Measurements from ENCODE around the gene AQP12A.
"Not testable (repeated sequence)": the region's sequence is repeated elsewhere in the genome, so short reads cannot be mapped to it uniquely, and the experiment has no call there.

The AQP12A gene

DNA sequence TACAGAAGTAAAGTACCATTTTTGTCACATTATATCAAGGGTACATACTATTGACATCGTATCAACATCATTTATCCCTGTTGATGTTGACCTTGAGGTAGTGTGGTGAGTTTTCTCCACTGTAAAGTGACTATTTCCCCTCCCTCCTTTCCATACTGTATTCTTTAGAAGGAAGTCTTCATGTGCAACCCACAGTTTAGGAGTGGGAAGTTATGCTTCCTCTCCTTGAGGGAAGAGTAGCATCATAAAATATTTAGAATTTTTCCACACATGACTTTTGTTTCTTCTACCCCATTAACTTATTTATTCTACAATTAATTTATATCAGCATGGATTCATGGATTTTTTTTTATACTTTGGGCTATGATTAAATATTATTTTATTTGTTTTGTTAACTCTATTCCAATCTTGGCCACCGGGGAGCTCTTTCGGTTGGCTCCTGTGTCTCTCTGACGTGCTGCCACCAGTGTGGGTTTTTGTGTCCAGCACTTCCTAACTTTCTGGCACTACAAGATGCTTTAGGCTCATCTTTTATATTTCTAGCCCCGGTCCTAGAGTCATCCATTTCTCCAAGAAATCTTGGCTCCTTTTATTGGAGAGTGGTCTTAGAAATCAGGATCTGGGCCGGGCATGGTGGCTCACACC, 28.0 kb upstream of the AQP12A start:
- no peak for DNase-seq

DNA sequence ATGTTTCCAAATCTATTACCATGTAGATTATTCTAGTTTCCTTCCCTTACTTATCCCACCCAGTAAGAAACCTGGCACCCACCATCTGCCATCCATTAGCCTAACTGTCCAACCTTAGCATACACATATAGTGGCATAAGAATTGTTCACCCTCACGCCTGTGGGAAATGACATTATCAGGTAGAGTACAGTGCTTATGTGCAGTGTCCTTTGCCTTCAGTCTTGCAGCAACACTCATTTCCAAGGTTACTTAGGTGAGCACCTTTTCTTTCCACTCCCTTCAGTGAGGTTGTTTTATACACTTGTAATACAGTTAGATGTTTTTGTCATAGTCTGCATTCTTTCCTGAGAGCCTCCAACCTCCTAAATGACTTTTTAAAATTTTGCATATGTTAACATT, 27.0 kb upstream of the AQP12A start:
- no peak for DNase-seq

DNA sequence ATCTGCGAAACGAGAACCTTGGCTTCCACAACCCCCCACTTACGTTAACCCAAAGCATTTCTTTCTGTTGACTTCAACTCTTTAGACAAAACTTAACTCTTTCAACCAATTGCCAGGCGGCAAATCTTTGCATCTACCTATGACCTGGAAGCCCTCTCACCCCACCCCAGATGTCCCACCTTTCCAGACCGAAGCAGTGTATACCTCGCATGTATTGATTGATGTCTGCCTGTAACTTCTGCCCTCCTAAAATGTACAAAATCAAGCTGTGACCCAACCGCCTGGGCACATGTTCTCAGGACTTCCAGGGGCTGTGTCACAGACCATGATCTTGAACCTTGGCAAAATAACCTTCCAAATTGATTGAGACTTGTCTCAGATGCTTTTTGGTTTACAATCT, 21.3 kb upstream of the AQP12A start:
- no peak for DNase-seq

DNA sequence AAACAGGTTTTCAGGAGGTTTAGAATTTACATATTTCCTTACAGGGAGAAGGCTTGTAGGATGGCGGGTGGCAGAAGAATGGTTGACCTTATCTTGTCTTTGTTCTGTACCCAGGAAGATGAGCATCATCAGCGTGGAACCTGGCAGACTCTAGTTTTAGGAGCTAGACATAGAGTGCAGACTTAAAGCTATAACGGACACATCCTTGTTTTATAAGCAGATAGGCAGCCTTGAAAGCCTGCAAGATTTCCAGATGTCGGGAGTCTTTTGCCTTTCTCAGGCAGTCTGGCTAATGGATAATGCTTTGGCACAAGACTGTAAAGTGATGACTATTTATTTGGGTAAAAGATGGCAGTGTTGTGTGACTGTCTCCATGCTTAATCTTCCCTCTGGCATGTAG, 20.7 kb upstream of the AQP12A start:
- no peak for DNase-seq

DNA sequence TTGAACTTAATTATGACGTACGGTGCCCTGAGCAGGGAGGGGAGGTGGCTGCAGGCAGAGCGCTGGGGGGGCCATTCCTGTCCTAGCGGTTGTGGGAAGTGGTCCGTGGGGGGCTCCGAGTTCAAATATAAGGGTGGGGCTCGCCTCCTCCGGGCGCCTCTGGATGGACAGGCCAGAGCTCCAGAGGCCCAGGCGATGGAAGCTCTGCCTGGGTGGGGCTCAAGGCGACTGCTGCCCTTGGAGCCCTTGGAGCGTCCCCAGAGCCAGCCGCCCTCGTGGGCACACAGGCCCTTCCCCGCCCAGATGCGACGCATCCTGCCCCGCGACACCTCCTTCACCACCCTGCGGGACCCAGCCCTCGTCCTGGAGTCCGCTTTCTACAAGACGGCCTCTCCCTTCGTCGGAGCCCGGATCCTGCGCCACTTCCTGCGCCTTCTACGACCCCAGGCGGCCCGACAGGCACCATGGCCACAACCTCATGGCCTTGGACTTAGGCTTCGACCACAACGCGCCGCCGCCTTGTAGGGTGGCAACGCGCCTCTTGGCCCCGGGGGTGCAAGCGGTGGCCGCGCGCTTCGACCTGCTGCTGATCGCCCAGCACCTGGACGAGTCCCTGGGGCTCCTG, 19.5 kb upstream of the AQP12A start:
- DNase-seq, result no peak

DNA sequence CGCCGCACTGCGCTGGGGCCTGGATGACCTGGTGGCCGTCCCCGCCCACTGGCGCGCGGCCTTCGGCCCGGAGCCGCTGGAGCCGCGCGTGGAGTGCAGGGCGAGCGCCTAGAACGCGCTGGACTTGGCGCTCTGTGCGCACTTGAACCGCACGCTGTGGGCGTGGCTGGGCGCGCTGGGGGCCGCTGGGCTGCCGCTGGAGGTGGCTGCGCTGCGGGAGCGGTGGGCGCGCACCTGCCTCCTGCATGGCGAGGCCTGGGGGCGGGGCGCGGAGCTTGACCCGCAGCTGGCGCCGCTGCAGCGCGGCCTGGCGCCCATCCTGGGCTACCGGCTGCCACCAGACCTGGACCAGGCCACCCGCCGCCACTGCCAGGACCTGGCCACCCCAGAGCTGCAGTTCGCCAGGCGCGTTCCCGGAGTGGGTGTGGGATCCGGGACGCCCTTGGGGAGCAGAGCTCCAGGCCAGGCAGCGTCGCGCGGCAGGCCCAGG, 18.9 kb upstream of the AQP12A start:
- DNase-seq, result no peak

DNA sequence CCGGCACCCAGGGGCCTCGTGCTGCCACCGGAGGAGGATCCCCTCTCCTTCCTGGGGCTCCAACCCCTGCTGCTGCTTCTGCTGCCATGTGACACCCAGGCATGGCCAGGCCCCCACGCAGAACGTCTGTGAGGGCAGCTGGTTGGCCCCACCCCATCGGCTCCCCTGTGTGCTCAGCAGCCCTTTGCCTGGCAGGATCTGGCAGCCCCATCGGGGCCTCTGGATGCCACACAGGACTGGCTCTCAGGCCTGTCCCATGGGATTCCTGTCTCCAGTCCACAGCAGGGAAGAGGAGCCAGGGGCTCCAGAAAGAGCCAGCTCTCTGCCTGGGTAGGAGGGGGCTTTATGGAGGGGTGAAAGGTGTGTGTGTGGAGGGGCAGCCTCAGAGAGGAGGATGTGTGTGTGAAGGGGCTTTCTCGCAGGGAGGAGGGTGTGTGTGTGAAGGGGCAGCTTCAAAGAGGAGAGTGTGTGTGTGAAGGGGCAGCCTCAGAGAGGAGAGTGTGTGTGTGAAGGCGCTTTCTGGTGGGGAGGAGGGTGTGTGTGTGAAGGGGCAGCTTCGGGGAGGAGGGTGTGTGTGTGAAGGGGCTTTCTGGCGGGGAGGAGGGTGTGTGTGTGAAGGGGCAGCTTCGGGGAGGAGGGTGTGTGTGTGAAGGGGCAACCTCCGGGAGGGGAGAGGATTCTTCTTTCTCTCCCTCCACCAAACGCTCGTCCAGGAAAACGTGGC, 17.0 kb upstream of the AQP12A start:
- DNase-seq, result peak; percentile 34

DNA sequence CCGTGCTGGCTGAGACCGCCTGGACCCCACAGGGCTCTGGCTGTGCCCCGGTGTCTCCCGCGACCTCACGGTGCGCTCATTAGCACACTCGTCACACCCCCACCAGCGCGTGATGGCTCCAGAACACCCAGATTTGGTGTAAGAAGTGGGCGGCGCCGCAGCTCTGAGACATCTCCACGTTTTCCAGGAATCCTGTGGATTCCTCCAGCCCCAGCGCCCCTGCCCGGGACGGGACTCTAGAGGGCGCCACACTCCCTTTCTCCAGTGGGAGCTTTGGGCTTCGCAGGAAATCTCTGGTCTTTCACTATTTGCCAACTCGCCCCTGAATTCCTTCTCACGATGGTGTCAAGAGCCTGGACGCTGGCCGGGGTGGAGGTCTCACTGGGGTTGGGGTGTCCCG, 16.3 kb upstream of the AQP12A start:
- DNase-seq, result not testable (repeated sequence)

DNA sequence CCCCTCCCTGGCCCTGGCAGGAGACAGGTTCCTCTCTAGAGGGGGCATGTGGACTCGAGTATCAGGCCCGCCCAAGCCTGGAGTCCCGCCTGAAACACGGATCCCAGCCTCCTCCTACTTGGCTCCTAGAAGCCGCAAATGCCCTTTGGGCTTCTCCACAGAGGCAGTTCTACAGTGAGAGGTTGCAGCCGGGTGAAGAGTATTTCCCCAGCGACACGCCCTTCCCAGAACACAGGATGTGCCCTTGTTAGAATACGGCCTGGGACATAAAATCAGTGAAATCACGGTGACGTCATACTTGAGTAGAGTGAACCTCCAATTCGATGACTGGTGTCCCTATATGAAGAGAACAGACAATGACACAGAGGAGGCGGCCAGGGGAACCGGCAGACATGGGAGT, 13.6 kb upstream of the AQP12A start:
- not testable (repeated sequence) for DNase-seq

DNA sequence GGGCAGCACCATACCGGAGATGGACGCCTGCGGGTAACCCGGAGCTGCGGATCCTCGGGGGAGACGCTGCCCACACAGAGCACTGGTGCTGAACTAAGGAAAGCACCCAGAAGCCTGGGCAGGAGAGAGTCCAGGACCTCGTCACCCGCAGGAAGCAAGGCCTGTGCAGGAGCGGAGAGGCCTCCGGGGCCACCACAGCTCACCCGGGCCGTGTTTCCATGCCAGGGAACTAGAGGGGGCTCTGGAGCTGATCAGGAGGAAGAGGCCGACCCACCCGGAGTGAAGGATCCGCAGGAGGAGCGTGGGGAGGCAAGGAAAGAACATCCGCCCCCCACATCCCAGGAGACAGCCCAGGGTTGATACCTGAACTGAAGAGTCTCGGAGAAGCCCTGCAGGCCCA, 12.8 kb upstream of the AQP12A start:
- not testable (repeated sequence) for DNase-seq

DNA sequence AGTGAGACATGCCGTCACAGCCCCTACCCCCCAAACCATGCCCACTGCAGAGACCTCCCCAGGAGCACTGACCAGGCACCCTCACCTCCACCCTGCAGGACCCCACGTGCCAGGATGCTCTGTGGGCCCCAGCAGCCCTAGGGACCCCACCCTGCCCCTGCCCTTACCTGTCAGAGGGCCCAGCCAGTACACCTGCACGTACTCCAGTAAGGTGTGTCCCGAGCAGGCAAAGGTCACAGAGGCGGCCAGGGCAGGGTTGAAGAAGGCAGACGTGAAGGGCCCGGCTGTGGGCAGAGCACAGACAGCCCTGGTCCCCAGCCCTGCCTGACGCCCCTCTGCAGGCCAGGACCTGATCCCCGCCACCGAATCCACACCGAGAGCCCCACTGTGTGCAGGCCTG, 11.5 kb upstream of the AQP12A start:
- not testable (repeated sequence) for DNase-seq

DNA sequence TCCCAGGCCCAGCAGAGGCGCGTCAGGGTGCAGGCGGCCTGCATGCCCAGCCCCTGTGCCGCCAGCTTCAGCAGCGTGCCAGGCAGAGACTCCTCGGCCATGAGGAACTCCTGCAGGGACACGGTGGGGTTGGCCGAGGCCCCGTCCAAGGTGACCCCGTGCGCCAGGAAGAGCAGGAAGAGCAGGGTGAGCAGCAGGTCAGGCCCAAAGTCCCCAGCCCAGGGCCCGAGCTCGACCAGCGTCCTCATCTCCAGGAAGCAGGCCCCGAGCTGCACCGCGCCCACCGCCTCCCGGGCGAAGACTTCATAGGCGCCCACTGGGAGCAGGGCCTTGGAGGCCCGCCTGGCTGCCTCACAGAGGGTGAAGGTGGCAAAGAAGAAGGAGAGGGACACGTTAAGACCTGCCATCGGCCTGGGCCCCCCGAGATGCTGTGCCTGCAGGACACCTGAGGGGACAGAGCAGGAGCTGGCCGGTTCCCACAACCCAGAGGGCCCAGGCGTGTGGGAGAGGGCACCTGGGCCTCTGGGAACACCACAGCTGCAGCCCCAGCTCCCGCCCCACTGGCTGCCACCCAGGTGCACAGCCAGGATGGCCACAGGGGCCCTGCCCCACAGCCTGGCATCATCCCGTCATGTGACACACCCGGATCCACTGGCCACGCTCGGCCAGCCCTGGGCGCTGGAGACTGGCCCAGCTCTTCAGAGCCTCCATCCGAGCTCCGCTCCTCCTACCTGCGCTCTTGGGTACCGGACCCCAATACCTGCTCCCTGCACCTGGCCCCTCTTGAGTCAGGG, 9.0 kb upstream of the AQP12A start, which contains the start of gene AQP12B:
AQP12B (minus strand) TSS at position 455 of the 794 bp plus-strand sequence; CDS start at position 407, 48 bp downstream.
- DNase-seq, result not testable (repeated sequence)

DNA sequence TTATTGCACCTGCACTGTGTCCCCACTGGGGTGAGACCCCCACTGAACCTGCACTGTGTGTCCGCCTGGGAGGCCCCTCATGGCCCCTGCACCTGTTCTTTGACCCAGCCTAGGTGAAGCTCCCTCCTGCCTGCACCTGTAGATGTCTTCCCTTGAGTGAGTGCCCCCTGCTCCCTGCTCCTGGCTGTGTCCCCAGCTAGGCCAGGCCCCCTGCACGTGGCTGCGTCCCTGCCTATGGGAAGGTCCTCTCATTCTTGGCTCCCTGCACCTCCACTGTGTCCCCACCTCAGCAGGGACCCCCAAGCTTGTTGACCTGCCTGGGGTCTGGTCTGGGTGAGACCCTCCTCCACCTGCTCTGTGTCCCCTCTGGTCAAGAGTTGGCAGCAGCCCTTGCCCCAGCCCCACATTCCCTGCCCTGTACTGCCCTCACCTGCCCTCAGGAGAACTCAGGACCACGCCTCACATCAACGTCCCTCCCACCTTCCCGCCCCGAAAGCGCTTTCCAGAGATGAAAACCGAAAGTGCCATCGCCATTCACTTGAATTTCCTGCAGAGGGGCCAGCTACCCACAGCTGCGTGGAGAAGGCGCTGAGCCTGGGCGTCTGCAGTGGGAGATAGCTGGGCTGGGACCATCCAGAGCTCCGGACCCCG, 8.2 kb upstream of the AQP12A start:
- not testable (repeated sequence) for DNase-seq

DNA sequence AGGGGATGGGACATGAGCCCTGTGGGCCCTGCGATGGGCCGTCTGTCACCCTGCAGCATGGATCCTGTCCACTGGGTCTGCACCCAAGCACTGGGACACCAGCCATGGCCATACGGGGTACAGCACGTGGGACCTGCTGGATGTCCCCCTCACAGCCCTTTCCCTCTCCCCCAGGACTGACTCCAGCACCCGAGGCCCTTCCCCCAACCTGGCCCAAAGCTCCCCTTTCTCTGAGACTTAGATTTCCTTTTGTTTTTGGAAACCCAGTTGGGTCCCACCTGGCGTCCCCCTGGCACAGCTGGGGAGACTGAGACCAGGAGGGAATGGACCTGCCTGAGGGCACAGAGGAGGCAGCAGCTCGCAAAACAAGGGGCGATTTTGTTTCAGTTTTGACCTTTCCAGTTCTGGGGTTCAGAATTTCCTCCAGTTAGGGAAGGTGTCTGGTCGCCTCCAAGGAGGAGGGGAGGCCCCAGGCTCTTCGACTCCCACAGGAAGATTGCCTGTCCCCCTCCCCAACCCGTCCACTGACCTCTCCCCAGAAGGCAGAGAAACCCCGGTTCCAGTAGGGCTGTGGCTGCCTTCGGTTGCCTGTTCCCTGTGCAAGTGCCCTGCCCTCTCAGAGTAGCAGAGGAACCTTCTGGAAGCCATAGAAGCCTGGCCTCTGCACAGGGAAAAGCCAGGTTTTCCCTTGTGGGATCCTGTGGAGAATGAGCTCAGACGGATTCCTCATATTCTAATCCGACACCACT, 7.5 kb upstream of the AQP12A start:
- not testable (repeated sequence) for DNase-seq

DNA sequence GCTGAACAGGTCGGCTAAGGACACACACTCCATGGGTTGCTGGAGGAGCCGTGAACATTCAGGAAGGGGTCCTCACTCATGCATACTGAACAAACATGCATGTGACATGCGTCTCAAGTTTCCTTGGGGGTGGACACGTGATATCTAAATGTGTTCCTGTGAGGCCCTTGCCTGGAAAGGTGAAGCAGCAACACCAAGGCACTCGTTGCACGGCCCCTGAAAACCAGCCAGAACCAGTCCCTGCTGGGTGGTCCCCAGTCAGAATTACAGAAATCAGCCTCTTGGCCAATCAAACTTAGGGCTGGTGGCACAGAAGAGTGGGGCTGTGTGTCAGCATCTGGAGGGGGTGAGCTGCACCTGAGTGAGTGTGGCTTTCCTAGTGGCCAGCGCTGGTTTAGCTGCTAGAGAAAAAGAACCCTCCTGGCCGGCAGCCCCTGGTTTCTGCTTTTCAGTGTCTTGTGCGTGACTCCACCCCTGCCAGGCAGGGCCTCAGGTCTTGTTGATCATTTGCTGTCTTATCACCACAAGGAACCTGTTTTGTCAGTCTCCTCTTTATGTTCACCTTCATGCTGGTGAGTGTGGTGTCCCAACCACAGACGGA, 5.8 kb upstream of the AQP12A start:
- DNase-seq, result no peak

DNA sequence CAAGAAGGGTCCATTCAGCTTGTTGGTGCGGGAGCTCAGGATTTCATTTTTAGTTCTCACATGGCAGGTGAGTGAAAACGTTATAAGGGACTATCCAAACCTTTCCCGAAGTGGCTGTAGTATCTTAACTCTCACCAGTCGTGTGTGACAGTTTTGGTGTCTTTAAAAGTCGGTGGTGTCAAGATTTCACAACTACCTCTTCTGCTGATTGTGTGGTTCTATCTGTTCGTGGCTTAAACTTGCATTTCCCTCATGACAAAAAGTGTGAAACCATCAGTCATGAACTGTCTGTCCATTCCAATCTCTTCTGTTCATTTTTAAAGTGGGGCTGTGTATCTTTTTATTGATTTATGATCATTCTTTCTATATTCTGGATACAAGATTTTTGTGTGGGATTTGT, 5.2 kb upstream of the AQP12A start:
- DNase-seq, result no peak

DNA sequence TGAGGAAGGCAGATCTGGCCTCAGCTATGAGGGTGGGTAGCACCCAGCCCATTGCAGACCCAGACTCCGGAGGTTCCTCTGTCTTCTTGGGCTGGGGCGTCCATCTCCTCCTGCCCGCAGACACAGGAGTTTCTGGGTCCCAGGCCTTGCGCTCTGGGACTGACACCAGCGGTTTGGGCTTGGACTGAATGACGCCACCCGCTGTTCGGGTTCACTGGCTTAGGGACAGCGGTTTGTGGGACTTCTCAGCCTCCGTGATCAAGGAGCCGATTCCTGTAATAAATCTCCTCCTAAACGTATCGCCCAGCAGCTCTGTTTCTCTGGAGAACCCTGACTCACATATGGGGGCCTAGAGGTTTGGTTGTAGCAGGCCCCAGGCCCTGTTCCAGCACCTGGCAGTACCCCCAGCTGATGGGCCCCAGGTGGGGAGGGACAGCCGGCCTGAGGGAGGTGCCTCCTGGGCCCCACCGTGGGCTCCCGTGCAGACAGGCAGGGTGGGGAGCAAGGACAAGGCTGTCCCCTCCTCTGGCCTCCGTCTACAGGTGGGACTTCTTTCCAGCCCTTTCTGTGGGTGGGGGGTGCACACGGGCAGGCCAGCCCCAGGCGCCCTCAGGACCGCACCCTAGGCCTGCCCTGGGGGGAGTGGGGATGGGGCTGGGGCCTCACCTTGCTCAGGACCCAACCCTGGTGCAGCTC, 4.5 kb upstream of the AQP12A start:
- DNase-seq, result no peak

DNA sequence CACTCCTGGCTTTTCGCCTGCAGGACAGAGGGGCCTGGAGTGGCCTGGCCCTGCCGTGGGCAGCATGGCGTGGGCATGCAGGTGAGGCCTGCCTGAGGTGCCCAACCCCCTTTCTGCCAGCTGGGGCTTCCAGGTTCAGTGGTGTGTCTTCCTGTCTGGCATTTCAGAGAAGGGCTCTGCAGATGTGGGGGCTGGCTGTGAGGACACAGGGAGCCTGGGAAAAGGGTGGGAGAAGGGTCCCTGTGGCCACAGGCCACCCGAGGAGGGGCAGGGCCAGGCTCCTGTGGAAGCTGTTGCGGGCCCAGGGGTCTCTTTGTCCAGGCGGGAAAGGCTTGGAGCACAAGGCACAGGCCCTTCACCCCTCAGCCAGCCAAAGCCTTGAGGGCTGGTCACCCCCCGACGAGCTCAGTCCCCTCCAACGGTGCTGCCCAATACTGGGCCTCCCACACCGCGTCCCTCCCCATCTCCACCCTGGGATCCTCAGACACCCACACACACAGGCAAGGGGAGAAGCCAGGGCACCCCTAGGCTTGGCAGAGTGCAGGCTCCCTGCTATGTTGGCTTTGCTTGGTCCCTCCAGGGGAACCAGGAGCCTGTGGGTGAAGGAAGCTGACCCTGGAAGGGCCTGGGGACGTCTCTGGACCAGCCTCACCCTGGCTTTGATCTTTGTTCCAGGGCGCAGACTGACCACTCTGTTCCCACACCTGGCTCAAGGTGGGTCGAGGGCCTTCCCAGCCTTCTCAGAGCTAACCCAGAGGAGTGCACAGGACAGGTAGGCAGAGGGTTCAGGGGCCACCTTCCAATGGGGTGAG, 3.7 kb upstream of the AQP12A start:
- no peak for DNase-seq

DNA sequence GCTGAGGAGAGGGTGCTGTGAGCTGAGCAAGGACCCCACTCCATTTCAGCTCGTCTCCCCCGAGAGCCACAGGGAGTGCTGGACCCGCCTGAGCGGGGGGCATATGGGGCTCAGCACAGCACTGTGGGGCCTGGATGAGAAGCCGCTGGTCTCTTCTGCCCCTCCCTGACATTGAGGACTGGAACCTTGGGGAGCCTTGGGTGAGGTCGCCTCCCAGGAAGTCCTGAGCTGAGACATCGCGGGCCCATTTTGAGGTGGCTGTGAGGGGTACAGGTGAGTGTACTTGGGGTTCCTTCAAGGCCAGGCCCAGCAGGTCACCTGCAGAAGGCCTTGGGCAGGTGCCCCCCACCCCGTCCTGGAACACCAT, 3.1 kb upstream of the AQP12A start:
- no peak for DNase-seq

DNA sequence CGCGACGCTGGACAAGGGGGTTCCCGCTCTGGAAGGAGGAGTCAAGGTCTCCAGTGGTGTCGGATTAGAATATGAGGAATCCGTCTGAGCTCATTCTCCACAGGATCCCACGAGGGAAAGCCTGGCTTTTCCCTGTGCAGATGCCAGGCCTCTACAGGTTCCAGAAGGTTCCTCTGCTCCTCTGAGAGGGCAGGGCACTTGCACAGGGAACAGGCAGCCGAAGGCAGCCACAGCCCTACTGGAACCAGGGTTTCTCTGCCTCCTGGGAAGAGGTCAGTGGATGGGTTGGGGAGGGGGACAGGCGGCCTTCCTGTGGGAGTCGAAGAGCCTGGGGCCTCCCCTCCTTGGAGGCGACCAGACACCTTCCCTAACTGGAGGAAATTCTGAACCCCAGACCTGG, 1.7 kb upstream of the AQP12A start:
- no peak for DNase-seq
